Peyer's patch (tissue), 4 donors: ENCODE measurements around the gene IL1RN. TPM values are rescaled to one million over a fixed set of nuclear protein-coding genes. Genes with fewer than 3 reads are reported as not detected.

Experiments
- DNase-seq, 3 donors: peaks; one replicate each; pipeline ENCODE4 v3.0.0-alpha.2; 2017 to 2019
- H3K27ac ChIP-seq, 4 donors: fragments of 200-600 bp; sonication (generic); one replicate each; pipeline ENCODE4 v1.5.1; 2016 to 2019
- H3K27me3 ChIP-seq, 2 donors: fragments of 200-600 bp; sonication (generic); one replicate each; pipeline ENCODE4 v1.5.1; 2019
- H3K36me3 ChIP-seq, 3 donors: fragments of 200-600 bp; sonication (generic); one replicate each; pipeline ENCODE4 v1.5.1; 2016 to 2019
- H3K4me1 ChIP-seq, 4 donors: fragments of 200-600 bp; sonication (generic); one replicate each; pipeline ENCODE4 v1.5.1; 2016 to 2019
- H3K4me3 ChIP-seq, 4 donors: fragments of 200-600 bp; sonication (generic); 1 replicate in 3 of 4; 2 replicates in 1 of 4; pipeline ENCODE4 v1.5.1; 2016 to 2019; ENCODE audit warnings: mild to moderate bottlenecking in 1 of 4
- H3K9me3 ChIP-seq, 4 donors: fragments of 200-600 bp; sonication (generic); one replicate each; pipeline ENCODE4 v1.5.1; 2016 to 2019; ENCODE audit warnings: mild to moderate bottlenecking in 1 of 4
- POLR2A ChIP-seq, 2 donors: fragments of 450-650 bp; IDR thresholded peaks; one replicate each; pipeline ENCODE4 v1.5.1; 2017; ENCODE audit warnings: antibody characterized with exemption in 2 of 2, mild to moderate bottlenecking in 2 of 2, moderate library complexity in 2 of 2
- total RNA-seq, 4 donors: library from RNA; depleted of rRNA; stranded (reverse); fragments of >200 nt; gene quantifications; one replicate each; pipeline ENCODE4 v1.1.0, GENCODE V29; 2016
- TF ChIP-seq, protein P1 (sequence below), 6 experiments: fragments of 450-650 bp in 4 of 6; fragments of 200-600 bp in 2 of 6; sonication (generic) in 1 of 6; IDR thresholded peaks; one replicate each; pipeline ENCODE4 v1.5.1; 2017 to 2019; ENCODE audit warnings: antibody characterized with exemption in 6 of 6, mild to moderate bottlenecking in 3 of 6, moderate library complexity in 1 of 6

The IL1RN gene
- total RNA-seq, 4 donors from 2014 or later, result 8.0 to 42.7 (median 17.7) TPM; not detected in 1

DNA sequence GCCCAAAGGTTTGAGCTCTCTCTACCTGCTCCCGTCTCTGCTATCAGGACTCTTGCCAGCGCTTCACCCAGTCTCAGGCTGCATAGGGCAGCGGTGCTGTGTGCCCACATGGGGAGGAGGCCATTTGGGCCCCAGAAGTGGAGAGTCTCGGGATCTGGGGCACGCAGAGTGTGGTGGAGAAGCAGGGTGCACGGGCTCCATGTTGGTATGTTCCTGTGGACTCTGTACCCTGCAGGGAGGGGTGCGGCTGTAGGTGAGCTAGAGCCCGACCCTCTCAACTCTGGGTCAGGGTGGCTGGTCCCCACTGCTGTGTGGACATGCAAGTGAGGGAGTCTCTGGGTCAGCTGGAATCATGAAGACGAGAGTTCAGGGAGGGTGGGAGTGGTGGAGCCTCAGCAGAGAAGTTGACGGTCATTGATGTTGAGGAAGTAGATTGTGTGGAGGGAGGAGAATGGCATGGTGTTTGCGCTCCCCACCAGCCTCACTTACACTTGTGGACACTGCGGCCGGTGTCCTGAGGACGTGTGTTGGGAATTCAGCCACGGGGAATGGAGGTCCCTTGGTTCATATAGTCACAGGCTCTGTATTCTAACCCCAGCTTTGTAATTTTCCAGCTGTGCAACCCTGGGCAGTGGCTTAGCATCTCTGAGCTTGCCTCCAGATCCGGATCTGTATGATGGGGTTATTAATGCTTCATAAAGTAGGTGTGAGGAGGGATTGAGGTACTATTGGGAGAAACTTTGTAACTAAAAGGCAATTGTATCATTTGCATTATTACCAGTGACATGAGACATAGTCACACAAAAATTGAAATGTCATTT lies 45.5 kb downstream of the IL1RN start:
- TF ChIP-seq POLR2A (IDR thresholded peaks at IDR 0.05), result no peak
- TF ChIP-seq, protein P1, sequence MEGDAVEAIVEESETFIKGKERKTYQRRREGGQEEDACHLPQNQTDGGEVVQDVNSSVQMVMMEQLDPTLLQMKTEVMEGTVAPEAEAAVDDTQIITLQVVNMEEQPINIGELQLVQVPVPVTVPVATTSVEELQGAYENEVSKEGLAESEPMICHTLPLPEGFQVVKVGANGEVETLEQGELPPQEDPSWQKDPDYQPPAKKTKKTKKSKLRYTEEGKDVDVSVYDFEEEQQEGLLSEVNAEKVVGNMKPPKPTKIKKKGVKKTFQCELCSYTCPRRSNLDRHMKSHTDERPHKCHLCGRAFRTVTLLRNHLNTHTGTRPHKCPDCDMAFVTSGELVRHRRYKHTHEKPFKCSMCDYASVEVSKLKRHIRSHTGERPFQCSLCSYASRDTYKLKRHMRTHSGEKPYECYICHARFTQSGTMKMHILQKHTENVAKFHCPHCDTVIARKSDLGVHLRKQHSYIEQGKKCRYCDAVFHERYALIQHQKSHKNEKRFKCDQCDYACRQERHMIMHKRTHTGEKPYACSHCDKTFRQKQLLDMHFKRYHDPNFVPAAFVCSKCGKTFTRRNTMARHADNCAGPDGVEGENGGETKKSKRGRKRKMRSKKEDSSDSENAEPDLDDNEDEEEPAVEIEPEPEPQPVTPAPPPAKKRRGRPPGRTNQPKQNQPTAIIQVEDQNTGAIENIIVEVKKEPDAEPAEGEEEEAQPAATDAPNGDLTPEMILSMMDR (IDR thresholded peaks at IDR 0.05), result no peak
- Histone ChIP-seq H3K27me3 (no peaks in the 10 kb centered on the region), H3K4me1 (peaks cover 0 to 24% (median 12%) of the 10 kb centered on the region in 4 donors), H3K4me3 (no peak overlapping the region), H3K9me3 (no peaks in the 10 kb centered on the region), H3K36me3 (no peaks in the 10 kb centered on the region), H3K27ac (peak overlapping the region; percentile 39 to 91 (median 78))
- DNase-seq, result peak in 2 of 3 donors; percentile 45 to 49

DNA sequence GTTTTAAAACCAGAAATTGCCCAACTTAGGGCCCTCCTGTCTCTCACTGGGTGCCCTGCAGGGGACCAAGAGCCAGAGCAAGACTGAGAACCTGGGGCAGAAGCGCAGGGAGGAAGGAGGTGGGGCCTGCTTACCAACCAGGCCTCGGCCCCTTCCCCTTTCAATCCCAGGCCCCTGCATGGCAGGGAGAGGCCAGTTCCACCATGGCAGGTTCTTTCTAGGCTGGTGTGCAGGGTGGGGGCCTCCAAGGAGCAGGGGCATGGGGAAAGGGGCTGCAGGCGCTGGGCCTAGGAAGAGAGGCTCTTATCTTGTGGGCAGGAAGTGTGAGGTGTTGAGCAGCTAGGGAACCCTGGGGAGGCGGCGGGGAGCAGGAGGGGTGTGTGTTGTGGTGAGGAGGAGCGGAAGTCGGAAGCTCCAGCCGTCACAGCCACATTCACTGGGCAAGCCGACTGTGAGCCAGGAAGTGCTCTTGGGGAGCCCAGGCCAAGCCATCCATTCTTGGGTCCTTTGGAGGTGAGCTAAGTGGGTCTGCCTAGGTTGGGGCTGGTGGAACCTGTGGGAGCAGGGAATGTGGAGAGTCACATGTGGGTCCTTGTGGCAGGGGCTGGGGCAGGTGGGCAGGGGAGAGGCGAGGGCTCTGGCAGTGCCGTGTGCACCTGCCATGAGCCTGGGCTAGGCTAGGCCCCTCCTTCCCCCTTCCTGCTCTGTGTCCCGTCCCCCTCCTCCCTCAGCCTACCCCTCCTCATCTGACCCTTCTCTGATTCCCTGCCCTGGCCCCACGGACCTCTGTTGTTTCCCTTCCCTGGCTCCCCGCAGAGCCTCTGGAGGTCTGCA lies 46.4 kb downstream of the IL1RN start, which contains the start of gene PSD4:
Gene PSD4, plus strand, starts transcription at position 430 of the 834 bp plus-strand sequence. CDS start 8,486 bp downstream, outside the sequence.
- peak; percentile 70 to 95 (median 93) for DNase-seq
- TF ChIP-seq, protein P1 (IDR thresholded peaks at IDR 0.05), result no peak
- Histone ChIP-seq H3K4me1 (peaks cover 0 to 23% (median 8%) of the 10 kb centered on the region in 4 donors), H3K4me3 (peak within 1 kb of the TSS; percentile 44 to 59 (median 46)), H3K27me3 (no peaks in the 10 kb centered on the region), H3K9me3 (no peaks in the 10 kb centered on the region), H3K36me3 (no peaks in the 10 kb centered on the region), H3K27ac (peak within 1 kb of the TSS; percentile 68 to 91 (median 78))

DNA sequence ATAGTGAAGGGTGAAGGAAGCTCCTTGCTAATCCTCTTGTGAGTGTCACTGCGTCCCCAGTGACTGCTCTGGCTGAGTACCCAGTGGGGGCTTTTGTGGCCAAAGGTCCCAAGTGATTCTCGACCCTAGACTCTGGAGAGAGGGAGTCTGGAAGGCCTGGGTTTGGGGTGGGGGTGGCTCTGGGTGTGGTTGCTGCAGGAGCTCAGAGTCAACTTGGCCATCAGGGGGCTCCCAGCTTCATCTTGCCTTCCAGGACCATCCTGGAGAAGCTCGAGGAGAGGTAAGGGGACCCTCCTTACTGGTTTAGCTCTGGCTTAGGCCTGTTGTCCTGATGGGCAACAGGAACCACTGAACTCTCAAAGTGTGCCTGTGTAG lies 47.0 kb downstream of the IL1RN start:
- Histone ChIP-seq H3K9me3 (no peaks in the 10 kb centered on the region), H3K36me3 (no peaks in the 10 kb centered on the region), H3K27ac (peak overlapping the region; percentile 68 to 91 (median 78)), H3K27me3 (no peaks in the 10 kb centered on the region), H3K4me1 (peaks cover 0 to 23% (median 8%) of the 10 kb centered on the region in 4 donors), H3K4me3 (peak overlapping the region; percentile 44 to 59 (median 46))
- no peak for TF ChIP-seq POLR2A (IDR thresholded peaks at IDR 0.05)
- TF ChIP-seq, protein P1 (IDR thresholded peaks at IDR 0.05), result no peak
- DNase-seq, result peak in 1 of 3 donors; percentile 47

DNA sequence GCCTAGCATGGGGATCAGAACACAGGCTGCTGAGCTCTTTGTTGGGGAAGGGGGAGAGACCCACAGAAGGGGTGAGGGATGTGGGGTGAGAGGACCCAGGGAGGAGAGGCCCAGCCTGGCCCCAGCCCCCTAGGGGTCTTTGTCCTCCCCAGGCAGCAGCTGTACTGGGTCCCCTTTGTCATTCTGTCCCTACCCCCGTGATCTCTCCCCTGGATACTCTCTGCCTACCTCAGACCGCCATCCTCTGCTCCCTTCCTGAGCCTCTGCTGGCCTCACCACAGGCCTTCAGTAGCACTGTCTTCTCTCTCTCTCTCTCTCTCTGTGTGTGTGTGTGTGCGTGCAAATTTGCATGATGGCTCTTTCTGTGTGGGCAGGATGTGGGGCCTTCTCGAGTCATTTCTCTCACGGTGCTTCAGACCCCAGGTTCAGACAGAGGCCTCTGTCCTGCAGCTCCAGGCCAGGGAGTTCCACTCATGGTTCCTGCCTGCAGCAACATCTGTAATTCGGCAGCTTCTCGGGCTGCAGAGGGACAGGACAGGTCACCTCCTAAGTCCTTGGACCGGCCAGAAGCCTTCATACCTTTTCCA lies 47.7 kb downstream of the IL1RN start:
- H3K9me3 ChIP-seq, result no peaks in the 10 kb centered on the region
- peak; percentile 44 to 93 (median 89) for DNase-seq
- H3K36me3 ChIP-seq, result peaks cover 0 to 5% (median 0%) of the 10 kb centered on the region in 3 donors
- peak overlapping the region; percentile 68 to 91 (median 78) for H3K27ac ChIP-seq
- no peak for TF ChIP-seq POLR2A (IDR thresholded peaks at IDR 0.05)
- TF ChIP-seq, protein P1 (IDR thresholded peaks at IDR 0.05), result no peak
- H3K4me3 ChIP-seq, result peak overlapping the region; percentile 44 to 59 (median 46)
- peaks cover 0 to 23% (median 14%) of the 10 kb centered on the region in 4 donors for H3K4me1 ChIP-seq
- no peaks in the 10 kb centered on the region for H3K27me3 ChIP-seq
